ENCODE data around the gene L3MBTL4.

DNA sequence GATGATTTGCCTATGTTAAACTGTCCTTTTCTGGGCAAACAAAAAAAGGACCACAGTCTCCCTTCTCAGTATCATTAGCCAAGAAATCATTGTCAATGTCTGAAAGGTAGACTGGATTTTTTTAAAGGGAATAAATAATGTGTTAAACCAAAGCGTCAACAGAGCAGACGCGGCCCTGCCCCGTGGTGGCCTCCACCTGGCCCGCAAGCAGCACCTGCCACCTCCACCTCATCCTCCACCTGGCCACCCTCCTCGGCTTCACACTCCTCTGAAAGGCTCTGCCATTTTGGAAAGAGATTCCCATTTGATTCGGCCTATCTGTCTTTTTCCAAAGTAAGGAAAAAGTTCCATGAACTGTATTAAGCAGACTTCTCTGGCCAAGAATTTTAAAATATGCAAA lies 451.4 kb downstream of the L3MBTL4 start:
- TF ChIP-seq ZC3H11A (IDR thresholded peaks at IDR 0.05; ENCODE audit: low read depth, low read length) (no peak), ZNF431 (CRISPR knock-in tag; IDR thresholded peaks at IDR 0.05) (no peak), EGR1 (conservative IDR thresholded peaks at IDR 0.05) (no peak), SIX5 (IDR thresholded peaks at IDR 0.05; ENCODE audit: borderline replicate concordance in 1 of 2, insufficient read depth in 1 of 2, low read depth in 1 of 2, low read length in 2 of 2) (no peak), MTA3 (IDR thresholded peaks at IDR 0.05; ENCODE audit: borderline replicate concordance) (no peak)

Measured in K562 (cell line).